ENCODE measurements around the gene TLR6. TPM values are rescaled to one million over a fixed set of nuclear protein-coding genes. Genes with fewer than 3 reads are reported as not detected.

TLR6 gene
- total and polyA plus RNA-seq, 4 donors = 0.26 to 2.1 (median 1.3) TPM

GRCh38 chr4:38865445-38865844 lies 8.8 kb upstream of the TLR6 start:
- Histone ChIP-seq H3K9me3 (ENCODE audit: control insufficient read depth in 4 of 4, low read length in 3 of 4) (no peaks in the 10 kb centered on the region), H3K27ac (ENCODE audit: low read depth in 1 of 2, low read length in 2 of 2) (peak overlapping the region; percentile 58 to 79), H3K9ac (ENCODE audit: low read depth in 1 of 2, low read length in 2 of 2) (peak overlapping the region in 1 of 2 donors; percentile 82), H3K36me3 (ENCODE audit: control insufficient read depth in 4 of 4, insufficient read depth in 3 of 4, low read depth in 1 of 4, low read length in 3 of 4) (peaks cover 0 to 6% (median 2%) of the 10 kb centered on the region in 4 donors), H3K4me1 (ENCODE audit: control insufficient read depth in 4 of 4, insufficient read depth in 4 of 4, low read length in 3 of 4) (peaks cover 2 to 31% (median 17%) of the 10 kb centered on the region in 4 donors), H3K27me3 (ENCODE audit: control insufficient read depth in 4 of 4, insufficient read depth in 4 of 4, low read length in 3 of 4) (no peaks in the 10 kb centered on the region), H3K4me3 (ENCODE audit: low read depth in 1 of 3, low read length in 3 of 3) (peak overlapping the region; percentile 9 to 27 (median 25))
- TF ChIP-seq TAF1 (conservative IDR thresholded peaks at IDR 0.05) (peak; percentile 83), RXRA (IDR thresholded peaks at IDR 0.05) (peak; percentile 88 to 91), FOXA1 (IDR thresholded peaks at IDR 0.05) (peak; percentile 55), HNF4A (conservative IDR thresholded peaks at IDR 0.05) (peak; percentile 91 to 93), REST (IDR thresholded peaks at IDR 0.05) (peak; percentile 86), JUND (IDR thresholded peaks at IDR 0.05) (peak; percentile 97 to 98), SP1 (IDR thresholded peaks at IDR 0.05) (peak; percentile 94), MAX (IDR thresholded peaks at IDR 0.05) (peak; percentile 80), EGR1 (IDR thresholded peaks at IDR 0.05; ENCODE audit: low read depth in 2 of 2) (peak; percentile 69 to 97), HNF4G (IDR thresholded peaks at IDR 0.05) (peak; percentile 87), FOXA2 (IDR thresholded peaks at IDR 0.05) (peak; percentile 23), GABPA (IDR thresholded peaks at IDR 0.05 in 1 of 2, conservative IDR thresholded peaks at IDR 0.05 in 1 of 2) (no peak), YY1 (IDR thresholded peaks at IDR 0.05) (peak; percentile 60), CTCF (IDR thresholded peaks at IDR 0.05; ENCODE audit: low read depth, low read length, missing input control) (no peak), ZBTB33 (IDR thresholded peaks at IDR 0.05) (peak; percentile 74), RAD21 (IDR thresholded peaks at IDR 0.05) (peak in 1 of 2 donors; percentile 45), NR2F2 (IDR thresholded peaks at IDR 0.05) (no peak), ATF3 (IDR thresholded peaks at IDR 0.05) (peak; percentile 89)
- no peak for DNase-seq (ENCODE audit: low spot score)
- WGBS = 26% methylated on average over 6 of the region's 6 CpGs
